SU-DHL-6 (cell line): ENCODE measurements around the gene KDM6B.

Experiments used
- EZH2phosphoT487 ChIP-seq: fragments of 200-600 bp; sonication (generic), shearing (Covaris generic); conservative IDR thresholded peaks from 2 replicates; pipeline ENCODE4 v1.6.1; 2018; ENCODE audit warnings: mild to moderate bottlenecking, antibody characterized with exemption, low read length, moderate library complexity, mixed read lengths
- TF ChIP-seq, protein P1 (sequence below): fragments of 200-600 bp; sonication (generic); IDR thresholded peaks from one replicate; pipeline ENCODE4 v1.5.1; 2017; ENCODE audit warnings: antibody characterized with exemption, mild to moderate bottlenecking, low read length, moderate library complexity; ENCODE audit not compliant: insufficient read depth, poor library complexity, severe bottlenecking

GRCh38 chr17:7839190-7839875, 5.3 kb downstream of the KDM6B start:
- TF ChIP-seq, protein P1, sequence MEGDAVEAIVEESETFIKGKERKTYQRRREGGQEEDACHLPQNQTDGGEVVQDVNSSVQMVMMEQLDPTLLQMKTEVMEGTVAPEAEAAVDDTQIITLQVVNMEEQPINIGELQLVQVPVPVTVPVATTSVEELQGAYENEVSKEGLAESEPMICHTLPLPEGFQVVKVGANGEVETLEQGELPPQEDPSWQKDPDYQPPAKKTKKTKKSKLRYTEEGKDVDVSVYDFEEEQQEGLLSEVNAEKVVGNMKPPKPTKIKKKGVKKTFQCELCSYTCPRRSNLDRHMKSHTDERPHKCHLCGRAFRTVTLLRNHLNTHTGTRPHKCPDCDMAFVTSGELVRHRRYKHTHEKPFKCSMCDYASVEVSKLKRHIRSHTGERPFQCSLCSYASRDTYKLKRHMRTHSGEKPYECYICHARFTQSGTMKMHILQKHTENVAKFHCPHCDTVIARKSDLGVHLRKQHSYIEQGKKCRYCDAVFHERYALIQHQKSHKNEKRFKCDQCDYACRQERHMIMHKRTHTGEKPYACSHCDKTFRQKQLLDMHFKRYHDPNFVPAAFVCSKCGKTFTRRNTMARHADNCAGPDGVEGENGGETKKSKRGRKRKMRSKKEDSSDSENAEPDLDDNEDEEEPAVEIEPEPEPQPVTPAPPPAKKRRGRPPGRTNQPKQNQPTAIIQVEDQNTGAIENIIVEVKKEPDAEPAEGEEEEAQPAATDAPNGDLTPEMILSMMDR, result no peak
- no peak for TF ChIP-seq EZH2phosphoT487
